ENCODE measurements around the gene TSPAN18.

The TSPAN18 gene

DNA sequence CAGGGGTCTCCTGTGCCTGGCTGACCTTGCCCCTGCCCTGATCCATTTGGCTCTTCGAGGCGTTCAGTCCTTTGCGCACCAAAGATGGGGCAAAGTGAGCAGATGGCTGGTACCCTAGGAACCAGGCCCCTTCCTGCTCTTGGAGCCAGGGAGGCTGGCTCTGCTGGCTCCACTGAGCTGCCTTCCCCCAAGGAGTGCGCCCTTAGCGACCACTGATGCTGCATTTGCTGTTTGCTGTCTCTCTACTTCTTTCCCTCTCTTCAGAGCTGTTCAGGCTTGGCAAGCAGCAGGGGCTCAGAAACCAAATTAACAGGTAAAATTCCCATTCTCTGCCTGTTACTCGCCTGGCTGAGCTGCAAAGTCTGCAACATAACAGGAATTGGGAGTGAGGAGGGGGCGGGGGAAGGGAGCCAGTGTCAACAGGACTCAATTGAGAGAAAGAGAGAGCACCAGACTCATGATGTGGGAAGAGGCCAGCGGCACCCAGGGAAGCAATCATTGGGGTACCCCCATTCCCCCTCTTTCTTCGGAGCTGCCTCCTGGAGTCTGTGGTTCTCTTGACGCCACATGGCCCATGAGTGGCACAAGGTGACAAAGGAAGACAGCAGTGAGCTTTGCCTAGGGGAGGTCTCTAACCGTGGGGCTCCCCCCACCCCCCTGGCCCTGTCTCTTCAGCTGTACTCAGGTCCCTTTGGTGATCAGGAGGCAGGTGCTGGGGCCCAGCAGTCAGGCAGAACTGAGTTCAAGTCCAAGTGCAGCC lies 121.6 kb downstream of the TSPAN18 start:
- peak overlapping the region; percentile 94 for H3K27ac ChIP-seq (replicated peaks; ENCODE audit: low read length)
- H3K79me1 ChIP-seq (ENCODE audit: low read depth, low read length) = peaks cover 4% of the 10 kb centered on the region
- H2BK15ac ChIP-seq (ENCODE audit: low read length) = peak overlapping the region; percentile 60
- no CpG with 5 or more reads among the region's 11 CpGs for WGBS, 2 donors (ENCODE audit: extremely low coverage in 2 of 2, insufficient read length in 2 of 2, insufficient replicate concordance in 1 of 2)
- H3K36me3 ChIP-seq (replicated peaks in 1 of 2; ENCODE audit: control insufficient read depth in 2 of 2, insufficient read depth in 2 of 2, low read length in 2 of 2) = peaks cover 7 to 15% of the 10 kb centered on the region in 2 donors
- H3K18ac ChIP-seq (ENCODE audit: low read length) = peak overlapping the region; percentile 90
- peak overlapping the region; percentile 72 for H3K4ac ChIP-seq (ENCODE audit: low read length)
- H3K14ac ChIP-seq (ENCODE audit: low read length) = no peak overlapping the region
- H3K9ac ChIP-seq (ENCODE audit: low read depth, low read length, poor library complexity) = peak overlapping the region; percentile 50
- H3K9me3 ChIP-seq (replicated peaks in 1 of 2; ENCODE audit: control insufficient read depth in 2 of 2, insufficient read depth in 1 of 2, low read depth in 1 of 2, low read length in 2 of 2) = peaks cover 12% of the 10 kb centered on the region in 2 donors
- H3K4me3 ChIP-seq (ENCODE audit: low read length in 2 of 2) = no peak overlapping the region
- H2BK120ac ChIP-seq (ENCODE audit: low read depth, low read length) = peak overlapping the region; percentile 51
- DNase-seq (ENCODE audit: low spot score) = peak; percentile 42
- H2BK5ac ChIP-seq (ENCODE audit: low read length) = peak overlapping the region; percentile 85
- peak overlapping the region; percentile 26 for H2BK12ac ChIP-seq (ENCODE audit: low read length)
- H3K4me2 ChIP-seq (ENCODE audit: insufficient read depth, low read length, poor library complexity, severe bottlenecking) = peak overlapping the region; percentile 34
- H3K23ac ChIP-seq (ENCODE audit: low read depth, low read length, poor library complexity) = peak overlapping the region; percentile 52
- H3K4me1 ChIP-seq (ENCODE audit: control insufficient read depth in 2 of 2, insufficient read depth in 1 of 2, low read depth in 1 of 2, low read length in 2 of 2) = peaks cover 12 to 25% of the 10 kb centered on the region in 2 donors
- no peak overlapping the region for H4K91ac ChIP-seq (ENCODE audit: low read depth, low read length, poor library complexity)
- no peaks in the 10 kb centered on the region for H3K27me3 ChIP-seq (ENCODE audit: control insufficient read depth in 3 of 3, insufficient read depth in 3 of 3, low read depth in 1 of 3, low read length in 3 of 3)
- no peak overlapping the region for H2AFZ ChIP-seq (ENCODE audit: low read length)
- H4K8ac ChIP-seq (ENCODE audit: low read depth, low read length) = no peak overlapping the region
- H2AK5ac ChIP-seq (ENCODE audit: low read depth, low read length) = peak overlapping the region; percentile 91

GRCh38 chr11:44848963-44849350 lies 122.2 kb downstream of the TSPAN18 start:
- Histone ChIP-seq H2BK15ac (ENCODE audit: low read length) (no peak overlapping the region), H3K27me3 (ENCODE audit: control insufficient read depth in 3 of 3, insufficient read depth in 3 of 3, low read depth in 1 of 3, low read length in 3 of 3) (no peaks in the 10 kb centered on the region), H3K4me1 (ENCODE audit: control insufficient read depth in 2 of 2, insufficient read depth in 1 of 2, low read depth in 1 of 2, low read length in 2 of 2) (peaks cover 12 to 29% of the 10 kb centered on the region in 2 donors), H3K79me1 (ENCODE audit: low read depth, low read length) (peaks cover 4% of the 10 kb centered on the region), H3K14ac (ENCODE audit: low read length) (no peak overlapping the region), H3K18ac (ENCODE audit: low read length) (peak overlapping the region; percentile 89), H3K4me2 (ENCODE audit: insufficient read depth, low read length, poor library complexity, severe bottlenecking) (peak overlapping the region; percentile 34), H2BK5ac (ENCODE audit: low read length) (no peak overlapping the region), H3K23ac (ENCODE audit: low read depth, low read length, poor library complexity) (no peak overlapping the region), H3K9me3 (replicated peaks in 1 of 2; ENCODE audit: control insufficient read depth in 2 of 2, insufficient read depth in 1 of 2, low read depth in 1 of 2, low read length in 2 of 2) (peaks cover 12% of the 10 kb centered on the region in 2 donors), H3K4me3 (ENCODE audit: low read length in 2 of 2) (no peak overlapping the region), H3K36me3 (replicated peaks in 1 of 2; ENCODE audit: control insufficient read depth in 2 of 2, insufficient read depth in 2 of 2, low read length in 2 of 2) (peaks cover 7 to 15% of the 10 kb centered on the region in 2 donors), H3K9ac (ENCODE audit: low read depth, low read length, poor library complexity) (peak overlapping the region; percentile 50), H2AK5ac (ENCODE audit: low read depth, low read length) (peak overlapping the region; percentile 91), H3K4ac (ENCODE audit: low read length) (no peak overlapping the region), H4K8ac (ENCODE audit: low read depth, low read length) (no peak overlapping the region), H2BK12ac (ENCODE audit: low read length) (peak overlapping the region; percentile 47), H2BK120ac (ENCODE audit: low read depth, low read length) (no peak overlapping the region), H2AFZ (ENCODE audit: low read length) (no peak overlapping the region), H3K27ac (replicated peaks; ENCODE audit: low read length) (no peak overlapping the region), H4K91ac (ENCODE audit: low read depth, low read length, poor library complexity) (no peak overlapping the region)
- DNase-seq (ENCODE audit: low spot score) = no peak
- no CpG with 5 or more reads among the region's 4 CpGs for WGBS, 2 donors (ENCODE audit: extremely low coverage in 2 of 2, insufficient read length in 2 of 2, insufficient replicate concordance in 1 of 2)

- Histone ChIP-seq H2AFZ (ENCODE audit: low read length) (no peak overlapping the region), H2AK5ac (ENCODE audit: low read depth, low read length) (peak overlapping the region; percentile 91), H3K4me3 (ENCODE audit: low read length in 2 of 2) (no peak overlapping the region), H3K9me3 (replicated peaks in 1 of 2; ENCODE audit: control insufficient read depth in 2 of 2, insufficient read depth in 1 of 2, low read depth in 1 of 2, low read length in 2 of 2) (peaks cover 9 to 12% of the 10 kb centered on the region in 2 donors), H3K79me1 (ENCODE audit: low read depth, low read length) (peaks cover 4% of the 10 kb centered on the region), H2BK5ac (ENCODE audit: low read length) (no peak overlapping the region), H4K8ac (ENCODE audit: low read depth, low read length) (no peak overlapping the region), H3K14ac (ENCODE audit: low read length) (no peak overlapping the region), H4K91ac (ENCODE audit: low read depth, low read length, poor library complexity) (no peak overlapping the region), H3K23ac (ENCODE audit: low read depth, low read length, poor library complexity) (no peak overlapping the region), H3K9ac (ENCODE audit: low read depth, low read length, poor library complexity) (no peak overlapping the region), H3K4me2 (ENCODE audit: insufficient read depth, low read length, poor library complexity, severe bottlenecking) (no peak overlapping the region), H2BK15ac (ENCODE audit: low read length) (no peak overlapping the region), H3K4me1 (ENCODE audit: control insufficient read depth in 2 of 2, insufficient read depth in 1 of 2, low read depth in 1 of 2, low read length in 2 of 2) (peaks cover 14 to 32% of the 10 kb centered on the region in 2 donors), H3K4ac (ENCODE audit: low read length) (no peak overlapping the region), H2BK12ac (ENCODE audit: low read length) (peak overlapping the region; percentile 47), H3K36me3 (replicated peaks in 1 of 2; ENCODE audit: control insufficient read depth in 2 of 2, insufficient read depth in 2 of 2, low read length in 2 of 2) (peaks cover 6 to 15% of the 10 kb centered on the region in 2 donors), H2BK120ac (ENCODE audit: low read depth, low read length) (no peak overlapping the region), H3K27ac (replicated peaks; ENCODE audit: low read length) (no peak overlapping the region), H3K27me3 (ENCODE audit: control insufficient read depth in 3 of 3, insufficient read depth in 3 of 3, low read depth in 1 of 3, low read length in 3 of 3) (no peaks in the 10 kb centered on the region), H3K18ac (ENCODE audit: low read length) (peak overlapping the region; percentile 55)
- WGBS, 2 donors (ENCODE audit: extremely low coverage in 2 of 2, insufficient read length in 2 of 2, insufficient replicate concordance in 1 of 2) = no CpG with 5 or more reads among the region's 4 CpGs
- no peak for DNase-seq (ENCODE audit: low spot score)
Observed at GRCh38 chr11:44849424-44849823, 122.7 kb downstream of the TSPAN18 start.

DNA sequence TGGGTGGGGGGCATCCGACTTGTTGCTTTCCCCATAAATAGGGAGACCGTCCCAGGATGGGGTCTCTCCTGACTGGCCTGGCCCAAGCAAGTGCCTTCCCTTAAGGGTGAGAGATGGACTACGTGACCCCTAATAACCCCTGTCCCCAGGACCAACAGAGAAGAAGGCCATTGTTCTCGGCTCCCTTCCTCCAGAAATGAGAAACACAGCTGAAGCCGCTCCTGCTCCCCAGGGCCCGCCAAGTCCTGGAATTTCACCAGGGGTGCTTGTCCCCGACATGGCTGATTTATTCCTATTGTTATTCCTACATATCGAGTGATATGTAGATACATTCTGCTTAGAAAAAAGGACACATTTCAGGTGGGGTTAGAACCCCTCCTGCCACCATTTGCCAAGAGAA lies 123.2 kb downstream of the TSPAN18 start:
- H3K14ac ChIP-seq (ENCODE audit: low read length) = no peak overlapping the region

More for the DNA sequence above, 123.2 kb downstream of the TSPAN18 start:
- Histone ChIP-seq H3K18ac (ENCODE audit: low read length) (no peak overlapping the region), H4K8ac (ENCODE audit: low read depth, low read length) (no peak overlapping the region), H2BK5ac (ENCODE audit: low read length) (no peak overlapping the region), H2AK5ac (ENCODE audit: low read depth, low read length) (peak overlapping the region; percentile 91), H2AFZ (ENCODE audit: low read length) (no peak overlapping the region), H3K79me1 (ENCODE audit: low read depth, low read length) (peaks cover 4% of the 10 kb centered on the region), H3K4me1 (ENCODE audit: control insufficient read depth in 2 of 2, insufficient read depth in 1 of 2, low read depth in 1 of 2, low read length in 2 of 2) (peaks cover 14 to 34% of the 10 kb centered on the region in 2 donors), H2BK12ac (ENCODE audit: low read length) (no peak overlapping the region), H2BK15ac (ENCODE audit: low read length) (no peak overlapping the region), H3K4ac (ENCODE audit: low read length) (no peak overlapping the region), H3K4me2 (ENCODE audit: insufficient read depth, low read length, poor library complexity, severe bottlenecking) (no peak overlapping the region), H4K91ac (ENCODE audit: low read depth, low read length, poor library complexity) (no peak overlapping the region), H3K9me3 (replicated peaks in 1 of 2; ENCODE audit: control insufficient read depth in 2 of 2, insufficient read depth in 1 of 2, low read depth in 1 of 2, low read length in 2 of 2) (peaks cover 9 to 12% of the 10 kb centered on the region in 2 donors), H3K36me3 (replicated peaks in 1 of 2; ENCODE audit: control insufficient read depth in 2 of 2, insufficient read depth in 2 of 2, low read length in 2 of 2) (peaks cover 4 to 11% of the 10 kb centered on the region in 2 donors), H3K4me3 (ENCODE audit: low read length in 2 of 2) (no peak overlapping the region), H3K9ac (ENCODE audit: low read depth, low read length, poor library complexity) (no peak overlapping the region), H3K27ac (replicated peaks; ENCODE audit: low read length) (no peak overlapping the region), H3K27me3 (ENCODE audit: control insufficient read depth in 3 of 3, insufficient read depth in 3 of 3, low read depth in 1 of 3, low read length in 3 of 3) (no peaks in the 10 kb centered on the region), H2BK120ac (ENCODE audit: low read depth, low read length) (no peak overlapping the region), H3K23ac (ENCODE audit: low read depth, low read length, poor library complexity) (no peak overlapping the region)
- no peak for DNase-seq (ENCODE audit: low spot score)
- WGBS, 2 donors (ENCODE audit: extremely low coverage in 2 of 2, insufficient read length in 2 of 2, insufficient replicate concordance in 1 of 2) = no CpG with 5 or more reads among the region's 8 CpGs
